HCT116 (cell line): ENCODE data around the gene GNAS. TPM values are rescaled to one million over a fixed set of nuclear protein-coding genes. Genes with fewer than 3 reads are reported as not detected.

ENCODE experiments used
- ATAC-seq: fragments of 200-7000 bp; cut with Tn5 transposase; 2 replicates; pipeline ENCODE4 v1.9.1; 2020; ENCODE audit warnings: mild to moderate bottlenecking, moderate library complexity
- BruUV-seq: library from RNA; stranded (reverse); fragments of 400-500 nt; replicated peaks from 2 replicates; lab custom pipeline; 2021; lab: Mats Ljungman, UMichigan
- CTCF ChIA-PET: fragments of 300-600 bp; sonication (Branson Sonifier 250); formaldehyde crosslinking; loops from one replicate; lab custom pipeline; 2021; ENCODE audit warnings: antibody characterized with exemption; lab: Charles Lee
- POLR2A ChIA-PET: fragments of 300-600, 350-600 bp; sonication (Branson Sonifier 250); formaldehyde crosslinking; loops from one replicate; lab custom pipeline; 2021; ENCODE audit warnings: antibody characterized with exemption; lab: Charles Lee
- RAD21 ChIA-PET, 2 experiments: fragments of 300-600 bp; sonication (Branson Sonifier 250); formaldehyde crosslinking; loops; one replicate each; lab custom pipeline; 2023; ENCODE audit warnings: low total read pairs in 2 of 2; ENCODE audit not compliant: uncharacterized antibody in 2 of 2, unreplicated experiment in 2 of 2, low non-redundant PET in 1 of 2; lab: Charles Lee
- DNase-seq: peaks from one replicate; pipeline ENCODE4 v3.0.0-alpha.2; 2010; ENCODE audit warnings: low read depth, low spot score
- H2AFZ ChIP-seq: fragments of 200-600 bp; shearing (Covaris generic), sonication (generic); 2 replicates; pipeline ENCODE4 v1.6.1; 2017; ENCODE audit warnings: low read depth, mixed run types, mixed read lengths, antibody characterized with exemption, low read length; ENCODE audit not compliant: poor library complexity, severe bottlenecking
- H3K27ac ChIP-seq: 2 replicates; pipeline ENCODE4 v1.5.1; 2012; ENCODE audit warnings: low read depth, low read length
- H3K27me3 ChIP-seq: fragments of 200-600 bp; sonication (generic); 2 replicates; pipeline ENCODE4 v1.6.1; 2016; ENCODE audit warnings: mixed run types, low read length, mixed read lengths; ENCODE audit not compliant: insufficient read depth
- H3K36me3 ChIP-seq, 2 experiments: fragments of 200-500 bp in 1 of 2; fragments of 200-600 bp in 1 of 2; sonication (Bioruptor generic) in 1 of 2; sonication (generic) in 1 of 2; 2 replicates each; pipeline versions ENCODE4 v1.5.1 to v1.6.1; 2014 to 2016; ENCODE audit warnings: low read length in 2 of 2, inconsistent platforms in 1 of 2, mixed read lengths in 1 of 2, mixed run types in 1 of 2; ENCODE audit not compliant: insufficient read depth in 2 of 2, control insufficient read depth in 1 of 2
- H3K4me1 ChIP-seq, 2 experiments: fragments of 200-600 bp in 1 of 2; sonication (generic) in 1 of 2; 2 replicates each; pipeline versions ENCODE4 v1.5.1 to v1.6.1; 2012 to 2017; ENCODE audit warnings: low read length in 2 of 2, inconsistent platforms in 1 of 2, mild to moderate bottlenecking in 1 of 2, mixed read lengths in 1 of 2, mixed run types in 1 of 2, moderate library complexity in 1 of 2; ENCODE audit not compliant: insufficient read depth in 2 of 2, control insufficient read depth in 1 of 2
- H3K4me2 ChIP-seq: fragments of 200-600 bp; sonication (generic); 2 replicates; pipeline ENCODE4 v1.6.1; 2017; ENCODE audit warnings: mixed run types, low read length, mixed read lengths
- H3K4me3 ChIP-seq, 2 experiments: fragments of 200-600 bp in 1 of 2; sonication (generic) in 1 of 2; replicated peaks in 1 of 2; 2 replicates each; pipeline ENCODE4 v1.5.1; 2011 to 2016; ENCODE audit warnings: low read length in 2 of 2, control low read depth in 1 of 2, low read depth in 1 of 2, mild to moderate bottlenecking in 1 of 2, mixed read lengths in 1 of 2, mixed run types in 1 of 2
- H3K79me2 ChIP-seq: fragments of 200-600 bp; sonication (generic); 2 replicates; pipeline ENCODE4 v1.6.1; 2017; ENCODE audit warnings: mild to moderate bottlenecking, mixed run types, low read length, moderate library complexity, mixed read lengths; ENCODE audit not compliant: insufficient read depth
- H3K9ac ChIP-seq: fragments of 200-600 bp; sonication (generic); 2 replicates; pipeline ENCODE4 v1.6.1; 2016; ENCODE audit warnings: low read length, mixed read lengths
- H3K9me2 ChIP-seq: fragments of 200-600 bp; sonication (generic), shearing (Covaris generic); 2 replicates; pipeline ENCODE4 v1.6.1; 2017; ENCODE audit warnings: mixed run types, mild to moderate bottlenecking, moderate library complexity; ENCODE audit not compliant: insufficient read depth
- H3K9me3 ChIP-seq, 2 experiments: fragments of 200-500 bp in 1 of 2; fragments of 200-600 bp in 1 of 2; sonication (Bioruptor generic) in 1 of 2; sonication (generic) in 1 of 2; 2 replicates each; pipeline ENCODE4 v1.6.1; 2014 to 2017; ENCODE audit warnings: low read length in 2 of 2, mixed read lengths in 2 of 2, inconsistent platforms in 1 of 2, low read depth in 1 of 2, mild to moderate bottlenecking in 1 of 2, mixed run types in 1 of 2, moderate library complexity in 1 of 2; ENCODE audit not compliant: control insufficient read depth in 1 of 2, insufficient read depth in 1 of 2
- H4K20me1 ChIP-seq: fragments of 200-600 bp; sonication (generic), shearing (Covaris generic); 2 replicates; pipeline ENCODE4 v1.6.1; 2017; ENCODE audit warnings: mixed run types, mild to moderate bottlenecking, moderate library complexity; ENCODE audit not compliant: insufficient read depth
- CEBPB ChIP-seq: IDR thresholded peaks from 2 replicates; pipeline ENCODE4 v1.6.1; 2012; ENCODE audit warnings: low read depth
- FOSL1 ChIP-seq: IDR thresholded peaks from 2 replicates; pipeline ENCODE4 v1.6.1; 2012; ENCODE audit warnings: low read depth
- JUND ChIP-seq: IDR thresholded peaks from 2 replicates; pipeline ENCODE4 v1.6.1; 2012
- POLR2AphosphoS5 ChIP-seq: IDR thresholded peaks from 2 replicates; pipeline ENCODE4 v1.6.1; 2011; ENCODE audit warnings: mild to moderate bottlenecking, low read depth, low read length, moderate library complexity
- SRF ChIP-seq: IDR thresholded peaks from 2 replicates; pipeline ENCODE4 v1.6.1; 2012; ENCODE audit warnings: low read depth
- YY1 ChIP-seq: IDR thresholded peaks from 2 replicates; pipeline ENCODE4 v1.6.1; 2011; ENCODE audit warnings: low read length, low read depth, moderate library complexity, mild to moderate bottlenecking; ENCODE audit not compliant: insufficient replicate concordance; ENCODE audit errors: extremely low read depth
- intact Hi-C: fragments of 100-400 bp; cut with micrococcal nuclease; formaldehyde crosslinking; loops from 2 replicates; pipeline ENCODE4 v1.10.0; 2022
- total RNA-seq: library from RNA; stranded (reverse); gene quantifications from one replicate; pipeline ENCODE4 v1.2.1, GENCODE V29; 2021; ENCODE audit not compliant: unreplicated experiment
- TF ChIP-seq, protein P1 (sequence below): IDR thresholded peaks from 2 replicates; pipeline ENCODE4 v1.6.1; 2012; ENCODE audit warnings: low read depth
- TF ChIP-seq, protein P2 (sequence below): IDR thresholded peaks from 2 replicates; pipeline ENCODE4 v1.6.1; 2012

The GNAS gene
- total RNA-seq, 1 experiment from 2014 or later: 699 TPM

DNA sequence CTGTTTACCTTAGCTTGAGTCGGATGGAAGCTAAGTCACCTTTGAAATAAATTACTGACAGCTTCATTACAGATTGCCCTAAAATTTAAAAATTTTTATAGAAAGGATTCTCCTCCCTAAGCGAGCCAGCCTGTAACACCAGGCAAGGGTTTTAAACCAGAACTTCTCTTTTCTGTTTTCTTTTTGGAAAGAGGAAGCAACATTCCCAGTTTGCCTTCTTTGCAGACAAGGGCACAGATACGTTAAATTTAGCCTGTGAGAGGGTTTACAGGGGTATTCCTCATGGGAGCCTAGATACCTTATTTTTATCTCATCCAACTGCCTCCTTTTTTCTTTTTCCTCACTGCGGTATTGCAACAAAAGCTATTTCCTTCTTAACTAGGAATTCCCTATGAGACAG is 45.0 kb downstream of the GNAS start:
- ATAC-seq: no peak
- peaks cover 100% of the 10 kb centered on the region for H3K79me2 ChIP-seq

DNA sequence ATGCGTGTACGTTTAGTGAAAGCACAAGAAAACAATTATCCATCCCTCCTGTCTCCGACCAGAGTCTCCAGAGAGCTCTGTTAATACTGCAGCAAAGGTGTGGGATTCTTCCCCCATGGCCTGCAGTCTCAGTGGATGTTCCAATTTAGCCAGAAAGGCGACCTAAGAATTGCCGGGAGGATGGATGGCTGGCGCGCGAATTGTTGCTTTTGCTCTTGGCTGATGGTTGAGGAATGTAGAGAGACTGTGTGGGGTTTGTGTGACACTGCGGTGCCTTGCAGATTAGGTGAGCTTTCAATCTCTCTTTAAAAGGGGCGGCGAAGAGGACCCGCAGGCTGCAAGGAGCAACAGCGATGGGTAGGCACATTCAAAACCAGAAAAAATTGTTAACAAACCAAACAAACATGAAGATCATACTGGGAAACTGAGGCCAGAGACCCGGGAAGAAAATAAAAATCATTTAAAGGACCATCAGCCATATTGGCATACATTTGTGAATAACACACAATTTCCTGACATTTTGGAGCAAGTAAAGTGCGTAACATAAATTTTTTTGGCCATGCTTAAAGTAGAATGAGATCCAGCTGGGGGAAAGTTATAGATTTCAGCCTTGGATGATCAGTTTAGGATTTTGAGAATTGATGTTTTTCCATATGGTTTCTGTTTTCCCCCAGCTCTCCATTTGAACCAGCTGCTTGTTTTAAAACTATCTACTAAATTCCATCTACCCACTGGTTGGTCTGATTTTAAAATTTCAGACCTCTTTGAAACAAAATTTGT is 46.3 kb downstream of the GNAS start:
- H3K79me2 ChIP-seq: peaks cover 99% of the 10 kb centered on the region
- H3K27me3 ChIP-seq: no peaks in the 10 kb centered on the region
- no peak overlapping the region for H2AFZ ChIP-seq
- ChIA-PET CTCF (no interaction called here), POLR2A (no interaction called here), RAD21 (no interaction called here)
- intact Hi-C loops: loop anchor here (10.0 kb wide), 1 partner anchor 136 kb away; the partner anchor contains the start of gene ATP5F1E
- no peak overlapping the region for H3K4me3 ChIP-seq
- no peaks in the 10 kb centered on the region for H3K9me3 ChIP-seq
- H4K20me1 ChIP-seq: peaks cover 26% of the 10 kb centered on the region; the same call in 1 of the 2 replicates
- no peak overlapping the region for H3K27ac ChIP-seq
- peaks cover 4 to 8% of the 10 kb centered on the region in 2 experiments; a peak in 3 of 4 replicates for H3K4me1 ChIP-seq
- BruUV-seq: no TSS peak
- ATAC-seq (no peak), DNase-seq (no peak)
- no peak overlapping the region for H3K9ac ChIP-seq
- peaks cover 37 to 38% of the 10 kb centered on the region in 2 experiments; a peak in 3 of 4 replicates for H3K36me3 ChIP-seq
- no peaks in the 10 kb centered on the region for H3K9me2 ChIP-seq
- H3K4me2 ChIP-seq: no peak overlapping the region
- TF ChIP-seq CEBPB (no peak), POLR2AphosphoS5 (no peak), JUND (no peak), YY1 (no peak)
- TF ChIP-seq, protein P1, sequence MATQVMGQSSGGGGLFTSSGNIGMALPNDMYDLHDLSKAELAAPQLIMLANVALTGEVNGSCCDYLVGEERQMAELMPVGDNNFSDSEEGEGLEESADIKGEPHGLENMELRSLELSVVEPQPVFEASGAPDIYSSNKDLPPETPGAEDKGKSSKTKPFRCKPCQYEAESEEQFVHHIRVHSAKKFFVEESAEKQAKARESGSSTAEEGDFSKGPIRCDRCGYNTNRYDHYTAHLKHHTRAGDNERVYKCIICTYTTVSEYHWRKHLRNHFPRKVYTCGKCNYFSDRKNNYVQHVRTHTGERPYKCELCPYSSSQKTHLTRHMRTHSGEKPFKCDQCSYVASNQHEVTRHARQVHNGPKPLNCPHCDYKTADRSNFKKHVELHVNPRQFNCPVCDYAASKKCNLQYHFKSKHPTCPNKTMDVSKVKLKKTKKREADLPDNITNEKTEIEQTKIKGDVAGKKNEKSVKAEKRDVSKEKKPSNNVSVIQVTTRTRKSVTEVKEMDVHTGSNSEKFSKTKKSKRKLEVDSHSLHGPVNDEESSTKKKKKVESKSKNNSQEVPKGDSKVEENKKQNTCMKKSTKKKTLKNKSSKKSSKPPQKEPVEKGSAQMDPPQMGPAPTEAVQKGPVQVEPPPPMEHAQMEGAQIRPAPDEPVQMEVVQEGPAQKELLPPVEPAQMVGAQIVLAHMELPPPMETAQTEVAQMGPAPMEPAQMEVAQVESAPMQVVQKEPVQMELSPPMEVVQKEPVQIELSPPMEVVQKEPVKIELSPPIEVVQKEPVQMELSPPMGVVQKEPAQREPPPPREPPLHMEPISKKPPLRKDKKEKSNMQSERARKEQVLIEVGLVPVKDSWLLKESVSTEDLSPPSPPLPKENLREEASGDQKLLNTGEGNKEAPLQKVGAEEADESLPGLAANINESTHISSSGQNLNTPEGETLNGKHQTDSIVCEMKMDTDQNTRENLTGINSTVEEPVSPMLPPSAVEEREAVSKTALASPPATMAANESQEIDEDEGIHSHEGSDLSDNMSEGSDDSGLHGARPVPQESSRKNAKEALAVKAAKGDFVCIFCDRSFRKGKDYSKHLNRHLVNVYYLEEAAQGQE: no peak

More for the DNA sequence above, 45.0 kb downstream of the GNAS start:
- TF ChIP-seq FOSL1 (no peak), SRF (no peak)
- TF ChIP-seq, protein P2, sequence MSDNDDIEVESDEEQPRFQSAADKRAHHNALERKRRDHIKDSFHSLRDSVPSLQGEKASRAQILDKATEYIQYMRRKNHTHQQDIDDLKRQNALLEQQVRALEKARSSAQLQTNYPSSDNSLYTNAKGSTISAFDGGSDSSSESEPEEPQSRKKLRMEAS: no peak
- H3K4me3 ChIP-seq: no peak overlapping the region
- BruUV-seq: no TSS peak
- H3K27ac ChIP-seq: no peak overlapping the region
- no peaks in the 10 kb centered on the region for H3K9me3 ChIP-seq
- peaks cover 28% of the 10 kb centered on the region; the same call in 1 of the 2 replicates for H4K20me1 ChIP-seq
- ChIA-PET RAD21 (no interaction called here), CTCF (no interaction called here), POLR2A (no interaction called here)
- H3K27me3 ChIP-seq: no peaks in the 10 kb centered on the region
- H3K9ac ChIP-seq: no peak overlapping the region
- peaks cover 29 to 34% of the 10 kb centered on the region in 2 experiments; a peak in 2 of 4 replicates for H3K36me3 ChIP-seq
- H3K4me2 ChIP-seq: no peak overlapping the region
- peaks cover 14 to 15% of the 10 kb centered on the region in 2 experiments for H3K4me1 ChIP-seq
- no peaks in the 10 kb centered on the region for H3K9me2 ChIP-seq
- no peak for DNase-seq
- intact Hi-C loops: loop anchor here (10.0 kb wide), 1 partner anchor 137 kb away; the partner anchor contains the start of gene ATP5F1E
- no peak overlapping the region for H2AFZ ChIP-seq
